GM10266 (cell line): Measurements from ENCODE around the gene SCUBE1.

Experiments
- DNase-seq: peaks from one replicate; pipeline ENCODE4 v3.0.0; 2012; ENCODE audit errors: extremely low spot score
- CTCF ChIP-seq: IDR thresholded peaks from 2 replicates; pipeline ENCODE4 v1.5.1; 2012; ENCODE audit warnings: mild to moderate bottlenecking, low read depth; ENCODE audit not compliant: control insufficient read depth, insufficient read depth; ENCODE audit errors: missing control alignments

Gene SCUBE1

GRCh38 chr22:43256569-43256968 is 86.6 kb downstream of the SCUBE1 start:
- DNase-seq: no peak
- TF ChIP-seq CTCF: no peak

DNA sequence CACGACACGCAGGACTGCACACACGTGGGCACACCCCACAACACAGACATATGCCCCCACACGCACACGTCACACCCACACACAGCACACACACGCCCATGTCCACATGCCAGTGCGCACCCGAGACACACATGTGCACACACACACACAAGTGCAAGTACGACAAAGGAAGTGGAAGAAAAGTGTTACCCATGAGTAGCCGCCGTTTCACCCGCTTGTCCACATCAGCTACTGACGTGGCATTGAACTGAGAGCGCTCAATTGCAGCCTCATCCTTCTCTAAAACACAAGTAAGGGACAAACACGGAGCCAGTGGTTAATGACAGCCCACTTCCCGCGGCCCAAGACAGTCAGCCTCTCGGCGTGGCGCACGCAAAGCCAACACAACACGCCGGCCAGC is 87.9 kb downstream of the SCUBE1 start:
- TF ChIP-seq CTCF: no peak
- no peak for DNase-seq

DNA sequence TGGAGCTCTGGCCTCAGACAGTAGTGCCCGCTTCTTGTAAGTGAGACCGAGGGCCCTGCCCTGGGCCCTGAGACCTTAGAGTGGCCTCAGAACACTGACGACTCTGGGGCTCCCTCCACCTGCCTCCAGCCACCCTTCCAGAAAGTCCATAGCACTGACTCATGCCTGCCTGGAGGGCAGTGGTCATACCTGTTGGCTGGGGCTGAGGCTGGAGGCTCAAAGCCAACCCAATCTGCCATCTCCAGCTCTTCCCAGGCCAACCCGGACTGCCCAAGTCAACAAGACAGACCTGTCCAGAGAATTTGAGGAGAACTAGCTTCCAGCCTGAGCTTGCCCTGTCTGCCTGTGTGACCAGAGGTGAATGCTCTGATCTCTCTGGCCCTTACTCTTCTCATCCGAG is 89.3 kb downstream of the SCUBE1 start:
- no peak for TF ChIP-seq CTCF
- DNase-seq: no peak

- DNase-seq: no peak
- no peak for TF ChIP-seq CTCF
These were observed 90.9 kb downstream of the SCUBE1 start for GRCh38 chr22:43252319-43252718.

- TF ChIP-seq CTCF: no peak
These were observed 93.2 kb downstream of the SCUBE1 start for GRCh38 chr22:43249789-43250471.

GRCh38 chr22:43247546-43248260 is 95.5 kb downstream of the SCUBE1 start:
- DNase-seq: no peak

More at GRCh38 chr22:43249789-43250471, 93.2 kb downstream of the SCUBE1 start:
- DNase-seq: no peak

More at GRCh38 chr22:43247546-43248260, 95.5 kb downstream of the SCUBE1 start:
- no peak for TF ChIP-seq CTCF
